Heart right ventricle (tissue), 16 donors: ENCODE results near the gene PYM1. TPM values are rescaled to one million over a fixed set of nuclear protein-coding genes. Genes with fewer than 3 reads are reported as not detected.
"Not testable (repeated sequence)": the region's sequence is repeated elsewhere in the genome, so short reads cannot be mapped to it uniquely, and the experiment has no call there.

Source experiments
- ATAC-seq, 8 donors: fragments of 200-7000 bp; cut with Tn5 transposase; one replicate each; pipeline ENCODE4 v1.9.1; 2020; ENCODE audit warnings: mild to moderate bottlenecking in 8 of 8, moderate library complexity in 8 of 8, moderate number of reproducible peaks in 1 of 8
- DNase-seq, 2 donors: peaks; one replicate each; pipeline ENCODE4 v3.0.0-alpha.2; 2020
- H3K27ac ChIP-seq, 10 donors: fragments of 200-600 bp; sonication (generic) in 2 of 10; one replicate each; pipeline versions ENCODE4 v1.5.0 to v1.8.0; 2020 to 2022; ENCODE audit warnings: mild to moderate bottlenecking in 3 of 10
- H3K27me3 ChIP-seq, 7 donors: fragments of 200-600 bp; one replicate each; pipeline ENCODE4 v1.8.0; 2021 to 2022; ENCODE audit warnings: mild to moderate bottlenecking in 2 of 7
- H3K36me3 ChIP-seq, 9 donors: fragments of 200-600 bp; sonication (generic) in 1 of 9; one replicate each; pipeline versions ENCODE4 v1.5.0 to v1.8.0; 2020 to 2022; ENCODE audit warnings: mild to moderate bottlenecking in 2 of 9
- H3K4me1 ChIP-seq, 9 donors: fragments of 200-600 bp; sonication (generic) in 1 of 9; one replicate each; pipeline versions ENCODE4 v1.5.0 to v1.8.0; 2020 to 2022; ENCODE audit warnings: mild to moderate bottlenecking in 4 of 9
- H3K4me3 ChIP-seq, 10 donors: fragments of 200-600 bp; sonication (generic) in 2 of 10; one replicate each; pipeline versions ENCODE4 v1.5.0 to v1.8.0; 2020 to 2022; ENCODE audit warnings: mild to moderate bottlenecking in 7 of 10, moderate library complexity in 2 of 10
- H3K9me3 ChIP-seq, 11 donors: fragments of 200-600 bp in 10 of 11; sonication (generic) in 2 of 11; one replicate each; pipeline versions ENCODE4 v1.5.0 to v1.8.0; 2013 to 2022; ENCODE audit warnings: mild to moderate bottlenecking in 2 of 11, control low read depth in 1 of 11, moderate library complexity in 1 of 11
- WGBS, 2 donors: extraction: QIAGEN DNeasy Blood & Tissue Kit; methylation state at CpG; one replicate each; pipeline ENCODE4 v1.1.7; 2013; ENCODE audit warnings: inconsistent platforms in 1 of 2; 5-methylcytosine and 5-hydroxymethylcytosine counted together
- intact Hi-C, 10 donors: fragments of 100-400 bp; cut with DNase I; formaldehyde crosslinking; loops; one replicate each; pipeline versions ENCODE4 v1.11.1 to v1.14.2; 2022
- polyA plus RNA-seq, 2 donors: library from polyadenylated mRNA; stranded (reverse); fragments of 200-250 nt; gene quantifications; one replicate each; pipeline ENCODE4 v1.2.3, GENCODE V29; 2013
- total RNA-seq, 10 donors: library from RNA; stranded (reverse); fragmentation: NEBNext Ultra II Directional in 3 of 10; extraction: Animal tissue kit (Norgen Biotek cat#: 25700) in 3 of 10; gene quantifications; one replicate each; pipeline versions ENCODE4 v1.2.1 to v1.2.4, GENCODE V29; 2021 to 2023
- TF ChIP-seq, protein P1 (sequence below), 9 donors: fragments of 200-600 bp; sonication (generic) in 2 of 9; IDR thresholded peaks; one replicate each; pipeline versions ENCODE4 v1.5.0 to v1.8.0; 2021 to 2022; ENCODE audit warnings: antibody characterized with exemption in 9 of 9, mild to moderate bottlenecking in 5 of 9, moderate library complexity in 1 of 9
- donor health status: Arrhythmogenic right ventricular cardiomyopathy.
- donor health status: ischemic (EF 13 %, LVEDD 7.1; RV severe dilation, severe dysfunction).
- donor health status: healthy with polysubstance abuse.
- donor health status: DM: no; HTN: yes; CAD: no.
- donor health status: DM: no; HTN: no; CAD: no.
- donor health status: ischemic (EF 25% LVEDD 6.9; RV normal size, moderate dysfunction).
- donor health status: ischemic (EF 25% LVEDD 5.7; RV mildly dilated, moderate dysfunction).
- donor health status: healthy.
- donor health status: DM: yes; HTN: yes; CAD: no.
- donor health status: Ischemic cardiomyopathy.
- donor health status: ischemic (EF 35%, LVEDD 5.7; RV mildly dilated, moderate dysfunction).
- donor health status: nonischemic (EF 11% LVEDD 7.7; RV severe dilation, severe dysfunction).
- donor health status: DM: yes; HTN: yes; CAD: no.
- donor health status: PGD.
- donor health status: ischemic (EF 29% LVEDD 5.4; RV normal size, mild dysfunction).
- donor health status: nonischemic (EF 23%, LVEDD 6.1; RV moderate dilation, normal function).

PYM1 gene
- total and polyA plus RNA-seq, 12 donors = 10.9 to 48.6 (median 16.8) TPM

DNA sequence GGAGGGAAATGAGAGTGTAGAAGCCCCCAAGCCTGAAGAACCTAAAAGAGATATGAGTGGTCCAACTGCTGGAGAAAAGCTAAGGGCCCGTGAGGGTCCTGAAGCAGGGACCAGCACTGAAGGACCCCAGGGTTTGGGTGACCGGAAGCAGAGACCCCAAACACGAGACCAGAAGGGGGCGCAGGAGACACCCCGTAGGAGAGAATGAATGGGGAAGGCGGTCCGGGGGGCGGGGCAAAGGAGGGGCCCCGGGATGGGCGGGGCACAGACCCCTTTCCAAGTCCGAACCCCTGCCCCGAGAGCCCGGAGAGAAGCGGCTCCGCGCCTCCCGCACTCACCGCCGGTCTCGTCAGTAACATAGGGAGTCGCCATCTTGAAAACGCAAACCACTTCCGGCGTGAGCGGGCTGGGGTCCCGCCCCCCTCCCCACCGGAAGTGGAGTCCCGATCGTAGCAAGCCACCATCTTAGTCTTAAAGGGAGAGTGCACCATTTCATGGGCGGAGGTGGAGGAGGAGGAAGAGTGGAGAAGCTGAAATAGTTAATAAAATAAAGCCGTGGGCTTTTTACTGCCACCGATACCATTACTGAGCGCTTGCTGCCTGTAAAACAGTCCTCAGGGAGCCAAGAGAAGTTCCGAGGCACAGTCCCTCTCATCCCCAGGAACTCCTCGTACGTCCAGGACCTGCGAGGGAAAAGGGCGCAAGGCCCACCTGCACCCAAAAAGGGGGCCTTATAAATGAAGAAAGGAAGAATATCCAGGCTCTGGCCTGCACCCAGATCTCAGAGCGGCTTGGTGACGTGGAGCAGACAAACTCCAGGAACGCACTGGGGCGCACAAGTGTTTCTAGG is 731 bp downstream of the PYM1 start:
- intact Hi-C loops = loop anchor here in 7 of 10 donors (1.0 to 5.0 kb wide), 11 partner anchors 45 to 115 kb away; partner anchors contain the start of genes DNAJC14 (in 5 of the 7), RPS26 (in 2 of the 7) and RAB5B (in 1 of the 7)
- ATAC-seq (peak; percentile 87 to 93 (median 92)), DNase-seq (peak; percentile 84 to 91)
- Histone ChIP-seq H3K4me3 (peak overlapping the region; percentile 69 to 100 (median 85)), H3K27me3 (no peaks in the 10 kb centered on the region), H3K4me1 (peaks cover 4 to 57% (median 37%) of the 10 kb centered on the region in 9 donors), H3K9me3 (no peaks in the 10 kb centered on the region), H3K36me3 (peaks cover 0 to 28% (median 0%) of the 10 kb centered on the region in 9 donors), H3K27ac (peak overlapping the region; percentile 88 to 99 (median 96))
- 0 to 1% methylated on average over 42 of the region's 42 CpGs for WGBS, 2 donors
- TF ChIP-seq, protein P1, sequence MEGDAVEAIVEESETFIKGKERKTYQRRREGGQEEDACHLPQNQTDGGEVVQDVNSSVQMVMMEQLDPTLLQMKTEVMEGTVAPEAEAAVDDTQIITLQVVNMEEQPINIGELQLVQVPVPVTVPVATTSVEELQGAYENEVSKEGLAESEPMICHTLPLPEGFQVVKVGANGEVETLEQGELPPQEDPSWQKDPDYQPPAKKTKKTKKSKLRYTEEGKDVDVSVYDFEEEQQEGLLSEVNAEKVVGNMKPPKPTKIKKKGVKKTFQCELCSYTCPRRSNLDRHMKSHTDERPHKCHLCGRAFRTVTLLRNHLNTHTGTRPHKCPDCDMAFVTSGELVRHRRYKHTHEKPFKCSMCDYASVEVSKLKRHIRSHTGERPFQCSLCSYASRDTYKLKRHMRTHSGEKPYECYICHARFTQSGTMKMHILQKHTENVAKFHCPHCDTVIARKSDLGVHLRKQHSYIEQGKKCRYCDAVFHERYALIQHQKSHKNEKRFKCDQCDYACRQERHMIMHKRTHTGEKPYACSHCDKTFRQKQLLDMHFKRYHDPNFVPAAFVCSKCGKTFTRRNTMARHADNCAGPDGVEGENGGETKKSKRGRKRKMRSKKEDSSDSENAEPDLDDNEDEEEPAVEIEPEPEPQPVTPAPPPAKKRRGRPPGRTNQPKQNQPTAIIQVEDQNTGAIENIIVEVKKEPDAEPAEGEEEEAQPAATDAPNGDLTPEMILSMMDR (IDR thresholded peaks at IDR 0.05) = peak; percentile 50 to 92 (median 79)

DNA sequence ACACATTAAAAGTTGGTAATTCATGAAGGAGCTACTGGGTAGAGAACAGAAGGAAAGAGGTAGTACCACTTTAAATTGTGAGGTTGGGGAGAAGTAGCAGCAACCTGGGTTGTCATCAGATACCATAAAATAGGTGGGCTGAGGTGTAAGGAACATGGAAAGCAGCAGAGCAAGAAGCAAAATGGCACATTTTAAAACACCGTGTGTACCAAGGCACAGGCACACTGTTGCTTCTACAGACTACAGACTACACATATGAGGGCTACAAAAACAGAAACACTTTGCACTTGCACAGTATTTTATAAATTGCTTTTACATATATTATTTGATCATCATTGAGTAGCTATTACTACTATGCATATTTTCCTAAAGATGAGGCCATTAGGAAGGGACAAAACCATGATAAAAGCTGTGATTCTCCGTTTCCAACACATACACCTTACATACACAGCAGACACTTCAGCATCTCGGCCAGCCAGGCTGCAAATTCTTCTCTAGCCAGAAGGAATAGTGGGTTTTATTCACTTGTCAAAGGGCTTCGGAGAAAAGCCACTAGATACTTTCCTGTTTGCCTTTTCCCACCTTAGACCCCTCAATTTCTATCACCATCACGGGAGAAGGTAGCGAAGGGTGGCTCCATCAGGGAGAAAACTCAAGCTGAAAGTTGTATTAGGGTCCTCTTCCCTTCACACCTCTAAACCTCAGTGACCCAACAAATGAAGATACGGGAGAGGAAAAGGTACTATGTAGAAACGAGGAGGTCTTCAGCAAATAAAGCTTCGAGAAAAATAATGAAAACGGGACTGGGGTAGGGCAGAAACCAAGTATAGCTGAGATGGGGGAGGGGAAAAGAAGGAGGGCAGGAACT is 1.6 kb downstream of the PYM1 start:
- 16 to 18% methylated on average over 10 of the region's 10 CpGs for WGBS, 2 donors
- intact Hi-C loops = loop anchor here in 7 of 10 donors (2.0 to 5.0 kb wide), 8 partner anchors 46 to 116 kb away; partner anchors contain the start of genes DNAJC14 (in 2 of the 7), RAB5B (in 1 of the 7) and RPS26 (in 1 of the 7)
- peak overlapping the region; percentile 69 to 100 (median 85) for H3K4me3 ChIP-seq
- no peak for ATAC-seq
- no peaks in the 10 kb centered on the region for H3K27me3 ChIP-seq
- TF ChIP-seq, protein P1 (IDR thresholded peaks at IDR 0.05) = no peak
- DNase-seq = no peak
- peak overlapping the region; percentile 88 to 99 (median 96) for H3K27ac ChIP-seq
- H3K9me3 ChIP-seq = no peaks in the 10 kb centered on the region
- H3K4me1 ChIP-seq = peaks cover 4 to 54% (median 32%) of the 10 kb centered on the region in 9 donors
- H3K36me3 ChIP-seq = peaks cover 0 to 33% (median 0%) of the 10 kb centered on the region in 9 donors

DNA sequence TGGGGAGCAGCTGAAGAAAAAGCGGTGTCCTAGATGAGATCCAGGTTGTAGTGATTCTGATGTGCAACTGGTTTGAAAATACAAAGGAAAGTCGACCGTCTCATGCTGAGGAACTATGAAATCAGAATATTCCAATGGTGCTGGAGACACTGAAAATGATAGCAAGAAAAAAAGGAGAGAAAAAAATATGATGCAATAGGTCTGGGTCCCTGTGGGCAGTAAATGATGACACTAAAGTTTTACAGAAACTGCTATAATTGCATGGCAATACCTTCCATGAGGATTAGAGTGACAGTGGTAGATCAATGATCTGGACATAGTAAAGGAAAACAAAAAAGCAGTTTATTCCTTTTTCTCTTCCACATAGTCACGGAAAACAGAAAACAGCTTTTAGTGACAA is 2.3 kb downstream of the PYM1 start:
- Histone ChIP-seq H3K27ac (no peak overlapping the region), H3K36me3 (peaks cover 0 to 33% (median 0%) of the 10 kb centered on the region in 9 donors), H3K9me3 (no peaks in the 10 kb centered on the region), H3K4me3 (no peak overlapping the region), H3K27me3 (no peaks in the 10 kb centered on the region), H3K4me1 (peaks cover 4 to 51% (median 25%) of the 10 kb centered on the region in 9 donors)
- ATAC-seq (no peak), DNase-seq (no peak)
- TF ChIP-seq, protein P1 (IDR thresholded peaks at IDR 0.05) = no peak
- 83 to 84% methylated on average over 4 of the region's 4 CpGs for WGBS, 2 donors
- intact Hi-C loops = loop anchor here in 7 of 10 donors (5.0 kb wide), 6 partner anchors 47 to 117 kb away; partner anchors contain the start of genes DNAJC14 (in 2 of the 7), RAB5B (in 1 of the 7) and RPS26 (in 1 of the 7)

DNA sequence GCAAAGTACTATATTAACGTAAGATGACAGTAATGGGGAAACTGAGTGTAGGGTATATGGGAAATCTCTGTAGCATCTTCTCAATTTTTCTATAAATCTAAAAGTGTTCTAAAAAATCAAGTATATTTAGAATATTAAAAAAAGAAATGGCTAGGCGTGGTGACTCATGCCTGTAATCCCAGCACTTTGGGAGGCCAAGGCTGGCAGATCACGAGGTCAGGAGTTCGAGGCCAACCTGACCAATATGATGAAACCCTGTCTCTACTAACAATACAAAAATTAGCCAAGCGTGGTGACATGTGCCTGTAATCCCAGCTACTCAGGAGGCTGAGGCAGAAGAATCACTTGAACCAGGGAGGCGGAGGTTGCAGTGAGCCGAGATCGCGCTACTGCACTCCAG is 4.0 kb downstream of the PYM1 start:
- WGBS, 2 donors = 94 to 96% methylated on average over 9 of the region's 9 CpGs
- intact Hi-C loops, ATAC-seq, DNase-seq, H3K4me3 ChIP-seq, H3K27ac ChIP-seq, H3K27me3 ChIP-seq, H3K9me3 ChIP-seq: not testable (repeated sequence)
- H3K4me1 ChIP-seq = peaks cover 4 to 36% (median 17%) of the 10 kb centered on the region in 9 donors
- H3K36me3 ChIP-seq = peaks cover 0 to 39% (median 0%) of the 10 kb centered on the region in 9 donors
